Mononuclear cell (primary cell): ENCODE measurements around the gene NACAD. TPM values are rescaled to one million over a fixed set of nuclear protein-coding genes. Genes with fewer than 3 reads are reported as not detected.
"Not testable (repeated sequence)": the region's sequence is repeated elsewhere in the genome, so short reads cannot be mapped to it uniquely, and the experiment has no call there.

Source experiments
- H3K27me3 ChIP-seq: 2 replicates; pipeline ENCODE4 v1.6.0; 2011; ENCODE audit warnings: low read length, control low read depth; ENCODE audit not compliant: insufficient read depth
- H3K4me1 ChIP-seq: 2 replicates; pipeline ENCODE4 v1.5.1; 2011; ENCODE audit warnings: mild to moderate bottlenecking, low read length, control low read depth; ENCODE audit not compliant: insufficient read depth
- H3K4me3 ChIP-seq: 2 replicates; pipeline ENCODE4 v1.5.1; 2011; ENCODE audit warnings: mild to moderate bottlenecking, low read length, moderate library complexity
- H3K9me3 ChIP-seq: 2 replicates; pipeline ENCODE4 v1.5.1; 2011; ENCODE audit warnings: low read depth, mild to moderate bottlenecking, control low read depth, low read length
- total RNA-seq: library from RNA; depleted of rRNA; stranded (reverse); fragments of >200 nt; gene quantifications from one replicate; pipeline ENCODE4 v1.2.3, GENCODE V29; 2012

NACAD gene
- total RNA-seq, 1 donor: 0.10 TPM

DNA sequence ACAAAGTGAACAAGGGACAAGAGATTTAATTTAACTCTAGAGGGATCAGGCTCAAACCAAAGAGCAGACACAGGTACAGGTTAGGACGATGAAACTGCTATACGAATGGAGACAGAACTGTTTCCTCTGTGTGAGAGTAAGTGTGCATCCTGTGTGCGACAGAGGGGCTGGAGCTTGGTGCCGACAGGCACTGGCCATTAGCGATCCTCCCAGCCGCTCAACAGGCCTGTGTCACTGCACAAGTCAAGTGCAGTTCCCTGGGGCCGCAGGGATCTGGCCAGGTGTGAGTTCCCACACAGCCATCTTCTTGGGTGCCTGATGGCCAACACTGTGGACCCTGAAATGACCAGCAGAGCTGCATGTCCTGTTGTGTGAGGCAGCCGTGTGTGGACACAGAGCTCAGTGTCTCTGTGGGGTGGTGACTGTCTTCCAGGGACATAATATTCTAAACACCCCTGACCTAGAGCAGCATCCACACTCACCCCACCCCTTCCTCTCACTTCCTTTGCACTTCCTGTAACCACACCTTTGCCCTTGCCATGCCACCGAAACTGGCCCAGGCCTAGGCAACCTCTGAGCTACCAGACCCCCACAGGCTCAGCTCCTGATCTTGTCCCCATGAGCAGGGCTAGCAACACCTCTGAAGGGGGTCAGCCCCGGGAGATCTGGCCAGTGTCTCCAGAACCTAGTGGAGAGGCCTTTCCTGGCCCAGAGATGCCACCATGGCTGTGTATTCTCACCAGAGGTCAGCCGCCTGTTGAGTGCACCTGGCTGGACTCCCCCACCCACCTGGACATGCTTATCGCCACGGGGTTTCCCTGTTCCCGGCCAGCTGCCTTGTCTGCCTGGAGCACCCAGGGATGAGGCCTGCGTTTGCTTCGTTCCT is 34.4 kb upstream of the NACAD start:
- Histone ChIP-seq H3K9me3 (no peaks in the 10 kb centered on the region), H3K4me3 (no peak overlapping the region), H3K4me1 (peaks cover 13% of the 10 kb centered on the region), H3K27me3 (no peaks in the 10 kb centered on the region)

DNA sequence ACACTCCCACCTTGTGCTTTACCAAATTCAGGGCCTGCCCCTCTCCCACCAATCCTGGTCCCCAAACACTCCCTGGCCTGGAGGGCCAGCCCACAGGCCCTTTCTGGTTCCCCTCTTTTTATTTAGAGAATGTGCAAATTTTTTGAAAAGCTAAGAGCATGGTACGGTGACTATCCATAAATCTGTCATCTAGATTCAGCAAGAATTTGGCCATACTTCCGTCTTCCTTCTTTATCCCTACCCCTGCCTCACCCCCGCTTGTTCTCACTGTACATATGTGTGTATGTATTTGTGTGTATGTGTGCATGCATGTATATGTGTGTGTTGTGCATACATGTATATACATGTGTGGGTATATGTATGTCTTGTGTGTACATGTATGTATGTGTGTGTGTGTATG is 30.8 kb upstream of the NACAD start:
- peaks cover 13% of the 10 kb centered on the region for H3K4me1 ChIP-seq
- no peaks in the 10 kb centered on the region for H3K27me3 ChIP-seq
- H3K4me3 ChIP-seq: no peak overlapping the region

DNA sequence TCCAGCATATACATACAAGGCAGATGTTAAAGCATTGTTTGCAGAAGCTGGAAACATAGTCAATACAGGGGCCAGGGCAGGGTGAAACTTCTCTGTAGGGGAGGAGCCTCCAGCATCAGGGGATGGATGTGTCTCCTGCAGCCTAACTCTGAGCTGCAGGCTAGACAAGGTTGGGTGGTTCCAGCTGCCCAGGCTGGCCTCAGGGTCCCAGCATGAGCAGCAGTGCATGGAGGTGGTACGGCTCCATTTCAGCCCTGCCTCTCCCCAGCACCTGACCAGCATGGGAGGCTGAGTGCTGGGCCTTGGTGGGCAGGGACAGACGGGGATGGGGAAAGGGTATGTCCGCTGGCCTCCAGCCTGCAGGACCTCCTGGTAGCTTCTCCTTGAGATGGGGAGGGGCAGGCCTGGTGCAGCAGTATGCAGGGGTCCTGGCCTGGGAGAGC is 30.1 kb upstream of the NACAD start:
- Histone ChIP-seq H3K4me3 (no peak overlapping the region), H3K4me1 (peaks cover 13% of the 10 kb centered on the region), H3K27me3 (no peaks in the 10 kb centered on the region), H3K9me3 (no peaks in the 10 kb centered on the region)

More for the DNA sequence above, 30.8 kb upstream of the NACAD start:
- no peaks in the 10 kb centered on the region for H3K9me3 ChIP-seq

DNA sequence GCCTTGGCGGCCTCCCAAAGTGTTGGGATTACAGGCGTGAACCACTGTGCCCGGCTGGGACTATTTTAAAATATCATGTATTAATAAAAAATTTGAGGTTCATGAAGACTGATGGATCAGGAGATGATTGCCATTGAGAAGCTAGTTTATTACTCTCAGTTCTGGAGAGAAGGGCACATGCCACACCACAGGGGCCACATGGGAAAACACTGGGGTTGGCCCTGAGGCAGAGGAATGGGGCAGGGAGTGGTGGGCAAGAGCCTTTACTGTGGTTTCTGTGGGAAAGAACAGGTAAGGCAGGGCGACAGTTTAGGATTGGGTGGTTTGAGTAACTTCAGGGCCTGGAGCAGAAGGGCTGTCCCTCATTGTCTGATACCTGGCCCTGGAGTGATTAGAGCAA is 29.5 kb upstream of the NACAD start:
- H3K9me3 ChIP-seq: no peaks in the 10 kb centered on the region

GRCh38 chr7:45117582-45117981 is 28.8 kb upstream of the NACAD start:
- H3K27me3 ChIP-seq: no peaks in the 10 kb centered on the region
- H3K9me3 ChIP-seq: no peaks in the 10 kb centered on the region
- peaks cover 4% of the 10 kb centered on the region for H3K4me1 ChIP-seq
- no peak overlapping the region for H3K4me3 ChIP-seq

More for the DNA sequence above, 29.5 kb upstream of the NACAD start:
- Histone ChIP-seq H3K27me3 (no peaks in the 10 kb centered on the region), H3K4me1 (peaks cover 8% of the 10 kb centered on the region), H3K4me3 (no peak overlapping the region)

GRCh38 chr7:45116048-45116447 is 27.3 kb upstream of the NACAD start:
- Histone ChIP-seq H3K4me3 (no peak overlapping the region), H3K27me3 (no peaks in the 10 kb centered on the region), H3K9me3 (no peaks in the 10 kb centered on the region), H3K4me1 (peaks cover 4% of the 10 kb centered on the region)

- Histone ChIP-seq H3K9me3 (no peaks in the 10 kb centered on the region), H3K4me1 (peaks cover 15% of the 10 kb centered on the region), H3K27me3 (no peaks in the 10 kb centered on the region), H3K4me3 (no peak overlapping the region)
Measured at GRCh38 chr7:45114926-45115325, 26.2 kb upstream of the NACAD start.

GRCh38 chr7:45114257-45114656 is 25.5 kb upstream of the NACAD start:
- H3K4me3 ChIP-seq, H3K9me3 ChIP-seq, H3K27me3 ChIP-seq: not testable (repeated sequence)
- H3K4me1 ChIP-seq: peaks cover 22% of the 10 kb centered on the region

- H3K9me3 ChIP-seq: no peaks in the 10 kb centered on the region
- H3K4me1 ChIP-seq: peaks cover 36% of the 10 kb centered on the region
- H3K27me3 ChIP-seq: no peaks in the 10 kb centered on the region
- H3K4me3 ChIP-seq: no peak overlapping the region
Measured at GRCh38 chr7:45112648-45113047, 23.9 kb upstream of the NACAD start.

DNA sequence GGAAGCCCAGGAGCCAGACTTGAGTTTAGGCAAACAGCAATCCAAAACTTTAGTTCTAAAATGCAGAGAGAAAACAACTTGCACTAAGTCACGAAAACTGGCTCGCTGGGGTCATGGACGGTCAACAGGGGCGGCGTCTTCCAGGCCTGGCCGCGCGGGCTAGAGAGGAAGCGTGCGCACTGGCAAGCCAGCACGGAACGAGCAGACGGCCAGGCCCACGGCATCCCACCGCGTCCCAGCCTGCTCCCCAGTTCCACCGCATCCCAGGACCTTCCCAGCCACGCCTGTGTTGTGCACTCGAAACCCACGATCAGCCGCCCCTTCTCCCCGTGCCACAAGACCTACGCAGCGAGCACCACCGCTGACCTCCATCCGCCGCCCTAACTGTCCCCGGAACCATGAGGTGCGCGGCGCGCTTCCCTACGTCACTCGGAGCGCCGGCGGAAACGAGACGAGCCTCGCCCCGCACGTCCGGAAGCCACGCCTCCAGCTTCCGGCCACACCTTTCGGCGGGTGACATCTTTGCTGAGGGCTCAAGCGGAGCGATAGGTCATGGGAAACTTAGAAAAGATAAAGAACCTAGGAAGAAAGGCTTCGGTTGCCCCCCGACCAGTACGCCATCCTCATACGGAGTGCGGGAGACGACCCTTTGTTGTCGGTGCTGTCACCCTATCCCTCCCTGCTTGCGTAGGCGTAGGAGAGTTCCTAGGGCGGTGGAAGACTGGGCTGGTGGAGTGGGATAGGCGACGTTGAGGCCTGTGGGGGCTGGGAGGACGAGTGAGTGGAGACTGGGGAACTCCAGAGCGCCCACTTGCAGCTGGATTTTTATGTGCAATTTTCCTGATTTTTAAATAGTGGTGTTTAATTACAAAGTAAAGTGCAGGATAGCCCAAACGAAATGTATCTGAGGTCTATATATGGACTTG is 22.8 kb upstream of the NACAD start, which contains the start of gene TBRG4:
TBRG4 (minus strand) TSS at position 400 of the 926 bp plus-strand sequence. CDS start 2,460 bp downstream, outside the sequence.
- H3K9me3 ChIP-seq: no peaks in the 10 kb centered on the region
- H3K4me1 ChIP-seq: peaks cover 46% of the 10 kb centered on the region
- H3K27me3 ChIP-seq: no peaks in the 10 kb centered on the region
- H3K4me3 ChIP-seq: peak within 1 kb of the TSS; percentile 55

- peaks cover 48% of the 10 kb centered on the region for H3K4me1 ChIP-seq
- H3K4me3 ChIP-seq: no peak overlapping the region
- no peaks in the 10 kb centered on the region for H3K27me3 ChIP-seq
- H3K9me3 ChIP-seq: no peaks in the 10 kb centered on the region
Measured at GRCh38 chr7:45108863-45109262, 20.1 kb upstream of the NACAD start.

DNA sequence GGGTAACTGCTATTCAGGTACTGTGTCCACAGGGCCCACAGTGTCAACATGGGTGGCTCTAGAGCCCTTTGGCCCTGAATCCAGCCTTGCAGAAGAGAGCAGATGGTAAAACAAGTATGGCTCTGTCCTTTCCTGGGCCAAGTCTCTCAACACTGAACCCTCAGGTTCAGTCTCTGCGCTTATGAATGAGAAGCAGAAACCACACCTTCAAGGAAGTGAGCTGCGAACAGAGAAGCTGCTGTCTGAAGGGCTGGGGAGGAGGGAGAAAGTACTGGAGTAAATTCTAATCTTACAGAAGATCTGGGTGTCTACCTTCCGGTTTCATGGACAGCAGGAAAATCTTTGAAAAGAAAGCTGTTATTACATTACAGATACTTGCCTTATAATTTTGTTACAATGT is 18.6 kb upstream of the NACAD start:
- H3K27me3 ChIP-seq: no peaks in the 10 kb centered on the region
- no peaks in the 10 kb centered on the region for H3K9me3 ChIP-seq
- no peak overlapping the region for H3K4me3 ChIP-seq
- peaks cover 47% of the 10 kb centered on the region for H3K4me1 ChIP-seq

DNA sequence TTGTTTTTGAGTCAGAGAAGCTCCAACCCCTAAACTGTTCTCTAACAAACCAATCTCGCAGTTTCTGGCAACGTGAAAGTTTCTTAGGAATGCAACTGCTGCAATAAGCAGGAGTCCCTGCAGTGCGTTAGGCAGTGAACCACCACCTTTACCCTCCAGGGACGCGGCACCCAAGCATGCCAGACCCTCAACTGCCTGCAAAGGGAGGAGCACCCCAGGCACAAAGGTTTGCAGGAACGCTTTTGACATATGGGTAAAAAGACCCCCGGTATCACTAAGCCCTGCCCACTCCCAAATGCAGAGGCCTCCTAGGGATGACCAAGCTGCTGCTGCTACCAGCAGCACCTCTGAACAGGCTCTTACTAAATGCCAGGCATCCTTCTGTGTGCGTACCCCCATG is 18.1 kb upstream of the NACAD start:
- H3K4me3 ChIP-seq: no peak overlapping the region
- H3K27me3 ChIP-seq: no peaks in the 10 kb centered on the region
- H3K4me1 ChIP-seq: peaks cover 44% of the 10 kb centered on the region
- H3K9me3 ChIP-seq: no peaks in the 10 kb centered on the region

DNA sequence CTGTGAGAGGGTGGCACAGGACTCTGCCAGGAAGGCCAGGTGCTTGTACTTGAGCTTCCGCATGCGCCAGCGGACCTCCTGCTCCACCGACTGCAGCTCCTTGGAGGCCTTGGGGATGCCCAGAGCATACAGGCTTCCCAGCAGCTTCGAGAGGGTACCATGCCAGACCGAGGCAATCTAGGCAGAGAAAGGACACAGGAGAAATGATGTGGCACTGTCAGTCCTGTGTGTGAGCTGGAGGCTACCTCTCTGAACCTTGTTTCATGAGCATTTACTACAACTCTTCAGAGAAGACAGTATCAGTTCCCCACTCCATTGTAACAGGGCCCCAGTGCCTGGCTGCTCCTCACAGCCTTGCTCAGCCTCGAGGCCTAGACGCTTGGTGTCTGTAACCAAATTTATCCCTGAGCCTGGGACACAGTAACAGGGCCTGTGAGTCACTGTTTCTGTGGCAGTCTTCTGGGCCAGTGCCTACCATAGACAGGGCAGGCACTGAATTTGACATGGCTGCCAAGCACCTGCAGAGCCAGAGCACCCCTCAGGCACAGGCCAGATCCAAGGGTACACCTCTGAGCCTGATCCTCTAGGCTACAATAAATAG is 16.9 kb upstream of the NACAD start:
- Histone ChIP-seq H3K4me1 (peaks cover 40% of the 10 kb centered on the region), H3K4me3 (no peak overlapping the region), H3K9me3 (no peaks in the 10 kb centered on the region), H3K27me3 (no peaks in the 10 kb centered on the region)
